Measurements from ENCODE around the gene SETD5.

SETD5 gene

DNA sequence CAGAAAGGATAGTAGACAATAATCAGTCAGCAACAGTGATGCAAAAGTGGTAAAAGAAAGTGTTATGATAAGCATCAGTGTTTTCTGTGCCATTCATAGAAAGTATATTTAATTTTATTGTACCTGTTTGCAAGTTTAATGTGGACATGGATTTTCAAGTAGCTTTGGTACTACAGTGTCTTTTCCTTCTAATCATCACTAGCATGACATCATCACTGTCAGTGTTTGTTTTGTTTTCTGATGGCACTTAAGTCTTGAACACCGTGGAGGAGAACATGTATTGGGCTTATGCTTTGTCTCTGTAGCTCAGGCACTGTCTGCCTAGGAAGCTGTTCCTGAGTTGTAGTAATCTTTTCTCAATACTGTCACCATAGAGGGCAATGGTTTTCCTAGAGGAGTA lies 41.9 kb downstream of the SETD5 start:
- TF ChIP-seq TEAD4 (IDR thresholded peaks at IDR 0.05) (no peak), EP300 (IDR thresholded peaks at IDR 0.05; ENCODE audit: borderline replicate concordance) (no peak), YY1 (IDR thresholded peaks at IDR 0.05; ENCODE audit: low read depth) (no peak), FOXM1 (IDR thresholded peaks at IDR 0.05; ENCODE audit: borderline replicate concordance, low read depth) (no peak), RAD21 (IDR thresholded peaks at IDR 0.05; ENCODE audit: low read depth) (no peak), ZBTB7A (IDR thresholded peaks at IDR 0.05; ENCODE audit: low read depth) (no peak), EGR1 (IDR thresholded peaks at IDR 0.05) (no peak), CEBPB (IDR thresholded peaks at IDR 0.05) (no peak), CREB1 (IDR thresholded peaks at IDR 0.05; ENCODE audit: low read depth) (no peak), TCF12 (IDR thresholded peaks at IDR 0.05; ENCODE audit: low read depth) (no peak), NFIC (IDR thresholded peaks at IDR 0.05) (no peak), TAF1 (IDR thresholded peaks at IDR 0.05; ENCODE audit: low read depth) (no peak)
- TF ChIP-seq, protein P1, sequence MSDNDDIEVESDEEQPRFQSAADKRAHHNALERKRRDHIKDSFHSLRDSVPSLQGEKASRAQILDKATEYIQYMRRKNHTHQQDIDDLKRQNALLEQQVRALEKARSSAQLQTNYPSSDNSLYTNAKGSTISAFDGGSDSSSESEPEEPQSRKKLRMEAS (IDR thresholded peaks at IDR 0.05) = no peak
- TF ChIP-seq, protein P2, sequence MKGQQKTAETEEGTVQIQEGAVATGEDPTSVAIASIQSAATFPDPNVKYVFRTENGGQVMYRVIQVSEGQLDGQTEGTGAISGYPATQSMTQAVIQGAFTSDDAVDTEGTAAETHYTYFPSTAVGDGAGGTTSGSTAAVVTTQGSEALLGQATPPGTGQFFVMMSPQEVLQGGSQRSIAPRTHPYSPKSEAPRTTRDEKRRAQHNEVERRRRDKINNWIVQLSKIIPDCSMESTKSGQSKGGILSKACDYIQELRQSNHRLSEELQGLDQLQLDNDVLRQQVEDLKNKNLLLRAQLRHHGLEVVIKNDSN (IDR thresholded peaks at IDR 0.05) = no peak
- TF ChIP-seq, protein P3, sequence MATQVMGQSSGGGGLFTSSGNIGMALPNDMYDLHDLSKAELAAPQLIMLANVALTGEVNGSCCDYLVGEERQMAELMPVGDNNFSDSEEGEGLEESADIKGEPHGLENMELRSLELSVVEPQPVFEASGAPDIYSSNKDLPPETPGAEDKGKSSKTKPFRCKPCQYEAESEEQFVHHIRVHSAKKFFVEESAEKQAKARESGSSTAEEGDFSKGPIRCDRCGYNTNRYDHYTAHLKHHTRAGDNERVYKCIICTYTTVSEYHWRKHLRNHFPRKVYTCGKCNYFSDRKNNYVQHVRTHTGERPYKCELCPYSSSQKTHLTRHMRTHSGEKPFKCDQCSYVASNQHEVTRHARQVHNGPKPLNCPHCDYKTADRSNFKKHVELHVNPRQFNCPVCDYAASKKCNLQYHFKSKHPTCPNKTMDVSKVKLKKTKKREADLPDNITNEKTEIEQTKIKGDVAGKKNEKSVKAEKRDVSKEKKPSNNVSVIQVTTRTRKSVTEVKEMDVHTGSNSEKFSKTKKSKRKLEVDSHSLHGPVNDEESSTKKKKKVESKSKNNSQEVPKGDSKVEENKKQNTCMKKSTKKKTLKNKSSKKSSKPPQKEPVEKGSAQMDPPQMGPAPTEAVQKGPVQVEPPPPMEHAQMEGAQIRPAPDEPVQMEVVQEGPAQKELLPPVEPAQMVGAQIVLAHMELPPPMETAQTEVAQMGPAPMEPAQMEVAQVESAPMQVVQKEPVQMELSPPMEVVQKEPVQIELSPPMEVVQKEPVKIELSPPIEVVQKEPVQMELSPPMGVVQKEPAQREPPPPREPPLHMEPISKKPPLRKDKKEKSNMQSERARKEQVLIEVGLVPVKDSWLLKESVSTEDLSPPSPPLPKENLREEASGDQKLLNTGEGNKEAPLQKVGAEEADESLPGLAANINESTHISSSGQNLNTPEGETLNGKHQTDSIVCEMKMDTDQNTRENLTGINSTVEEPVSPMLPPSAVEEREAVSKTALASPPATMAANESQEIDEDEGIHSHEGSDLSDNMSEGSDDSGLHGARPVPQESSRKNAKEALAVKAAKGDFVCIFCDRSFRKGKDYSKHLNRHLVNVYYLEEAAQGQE (IDR thresholded peaks at IDR 0.05; ENCODE audit: low read depth) = no peak

DNA sequence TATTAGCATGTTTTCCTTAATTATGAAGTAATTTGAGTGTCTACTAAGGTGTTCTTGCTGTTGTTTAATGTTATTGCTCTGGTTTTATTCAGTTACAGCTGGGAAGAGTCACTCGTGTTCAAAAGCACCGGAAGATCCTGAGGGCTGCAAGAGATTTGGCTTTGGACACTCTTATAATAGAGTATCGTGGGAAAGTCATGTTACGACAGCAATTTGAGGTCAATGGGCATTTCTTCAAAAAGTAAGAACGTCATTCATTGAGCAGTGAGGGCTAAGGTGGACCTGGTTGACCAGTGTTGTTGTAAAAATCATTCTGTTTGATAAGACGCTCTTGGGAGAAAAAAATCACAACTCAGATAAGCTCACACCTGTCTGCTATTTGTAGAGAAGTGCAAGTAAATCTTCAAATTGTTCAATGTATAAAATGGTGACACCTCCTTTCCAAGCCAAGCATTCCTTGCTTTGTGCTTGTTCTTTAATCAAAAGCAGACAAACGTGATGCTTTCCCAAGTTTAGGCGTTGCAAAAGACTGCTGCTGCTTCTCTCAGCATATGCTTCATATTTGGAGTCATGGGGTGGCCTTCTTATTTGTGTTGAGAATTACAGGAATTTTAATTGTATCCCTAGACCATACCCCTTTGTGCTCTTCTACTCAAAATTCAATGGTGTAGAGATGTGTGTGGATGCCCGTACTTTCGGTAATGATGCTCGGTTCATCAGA lies 44.2 kb downstream of the SETD5 start:
- TF ChIP-seq EGR1 (IDR thresholded peaks at IDR 0.05) (no peak), YY1 (IDR thresholded peaks at IDR 0.05; ENCODE audit: low read depth) (no peak), ZBTB7A (IDR thresholded peaks at IDR 0.05; ENCODE audit: low read depth) (no peak), TEAD4 (IDR thresholded peaks at IDR 0.05) (no peak), TAF1 (IDR thresholded peaks at IDR 0.05; ENCODE audit: low read depth) (no peak), RAD21 (IDR thresholded peaks at IDR 0.05; ENCODE audit: low read depth) (no peak), CREB1 (IDR thresholded peaks at IDR 0.05; ENCODE audit: low read depth) (no peak), FOXM1 (IDR thresholded peaks at IDR 0.05; ENCODE audit: borderline replicate concordance, low read depth) (no peak), TCF12 (IDR thresholded peaks at IDR 0.05; ENCODE audit: low read depth) (no peak), NFIC (IDR thresholded peaks at IDR 0.05) (no peak), EP300 (IDR thresholded peaks at IDR 0.05; ENCODE audit: borderline replicate concordance) (no peak)
- TF ChIP-seq, protein P2 (IDR thresholded peaks at IDR 0.05) = no peak
- TF ChIP-seq, protein P3 (IDR thresholded peaks at IDR 0.05; ENCODE audit: low read depth) = no peak

DNA sequence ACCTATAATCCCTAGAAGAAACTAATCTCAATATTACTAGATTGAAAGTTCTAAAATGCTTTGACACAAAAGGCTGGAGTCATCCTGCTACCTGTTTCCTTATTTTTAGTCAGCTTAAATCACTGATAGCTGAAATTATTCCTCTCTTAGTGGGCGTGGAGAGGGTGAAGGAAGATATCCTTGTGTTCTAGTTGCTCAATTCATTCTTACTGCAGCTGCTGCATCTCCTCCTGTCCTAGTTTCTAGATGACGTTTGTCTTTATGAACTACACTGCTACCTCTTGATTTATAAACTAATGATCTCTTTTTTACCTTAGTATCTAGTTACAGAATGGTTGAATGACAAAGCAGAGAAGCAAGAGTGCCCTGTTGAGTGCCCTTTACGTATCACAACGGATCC lies 50.7 kb downstream of the SETD5 start:
- TF ChIP-seq, protein P3 (IDR thresholded peaks at IDR 0.05; ENCODE audit: low read depth) = no peak
- TF ChIP-seq, protein P1 (IDR thresholded peaks at IDR 0.05) = no peak
- TF ChIP-seq EGR1 (IDR thresholded peaks at IDR 0.05) (no peak), EP300 (IDR thresholded peaks at IDR 0.05; ENCODE audit: borderline replicate concordance) (no peak), NFIC (IDR thresholded peaks at IDR 0.05) (no peak)
- TF ChIP-seq, protein P2 (IDR thresholded peaks at IDR 0.05) = no peak

DNA sequence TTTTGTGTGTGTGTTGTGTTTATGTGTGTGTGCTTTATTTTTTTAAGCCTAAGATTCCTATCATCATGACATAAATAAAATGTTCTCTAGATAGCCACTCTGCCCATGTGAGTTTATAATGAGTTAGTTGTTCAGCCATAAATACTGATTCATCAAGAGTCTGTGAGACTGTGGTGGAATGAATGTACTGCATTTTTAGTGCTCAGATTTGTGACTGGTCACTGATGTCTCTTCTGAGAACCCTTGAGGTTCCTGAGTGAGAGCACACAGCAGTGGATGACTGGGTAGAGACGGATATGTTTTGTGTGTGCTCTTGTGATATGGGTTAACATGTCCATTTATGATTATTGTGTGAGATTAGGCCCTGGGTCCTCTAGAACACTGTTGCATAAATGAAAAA lies 51.2 kb downstream of the SETD5 start:
- TF ChIP-seq RAD21 (IDR thresholded peaks at IDR 0.05; ENCODE audit: low read depth) (no peak), ZBTB7A (IDR thresholded peaks at IDR 0.05; ENCODE audit: low read depth) (no peak), EP300 (IDR thresholded peaks at IDR 0.05; ENCODE audit: borderline replicate concordance) (no peak), TEAD4 (IDR thresholded peaks at IDR 0.05) (no peak), TCF12 (IDR thresholded peaks at IDR 0.05; ENCODE audit: low read depth) (no peak), EGR1 (IDR thresholded peaks at IDR 0.05) (no peak), YY1 (IDR thresholded peaks at IDR 0.05; ENCODE audit: low read depth) (no peak), TAF1 (IDR thresholded peaks at IDR 0.05; ENCODE audit: low read depth) (no peak), CREB1 (IDR thresholded peaks at IDR 0.05; ENCODE audit: low read depth) (no peak), CEBPB (IDR thresholded peaks at IDR 0.05) (no peak), NFIC (IDR thresholded peaks at IDR 0.05) (no peak), FOXM1 (IDR thresholded peaks at IDR 0.05; ENCODE audit: borderline replicate concordance, low read depth) (no peak)
- TF ChIP-seq, protein P1 (IDR thresholded peaks at IDR 0.05) = no peak
- TF ChIP-seq, protein P3 (IDR thresholded peaks at IDR 0.05; ENCODE audit: low read depth) = no peak
- TF ChIP-seq, protein P2 (IDR thresholded peaks at IDR 0.05) = no peak
